Heart right ventricle (tissue), 16 donors: ENCODE data around the gene ZCCHC24. TPM values are rescaled to one million over a fixed set of nuclear protein-coding genes. Genes with fewer than 3 reads are reported as not detected.

ENCODE experiments used
- ATAC-seq, 8 donors: fragments of 200-7000 bp; cut with Tn5 transposase; one replicate each; pipeline ENCODE4 v1.9.1; 2020; ENCODE audit warnings: mild to moderate bottlenecking in 8 of 8, moderate library complexity in 8 of 8, moderate number of reproducible peaks in 1 of 8
- DNase-seq, 2 donors: peaks; one replicate each; pipeline ENCODE4 v3.0.0-alpha.2; 2020
- H3K27ac ChIP-seq, 10 donors: fragments of 200-600 bp; sonication (generic) in 2 of 10; one replicate each; pipeline versions ENCODE4 v1.5.0 to v1.8.0; 2020 to 2022; ENCODE audit warnings: mild to moderate bottlenecking in 3 of 10
- H3K27me3 ChIP-seq, 7 donors: fragments of 200-600 bp; one replicate each; pipeline ENCODE4 v1.8.0; 2021 to 2022; ENCODE audit warnings: mild to moderate bottlenecking in 2 of 7
- H3K36me3 ChIP-seq, 9 donors: fragments of 200-600 bp; sonication (generic) in 1 of 9; one replicate each; pipeline versions ENCODE4 v1.5.0 to v1.8.0; 2020 to 2022; ENCODE audit warnings: mild to moderate bottlenecking in 2 of 9
- H3K4me1 ChIP-seq, 9 donors: fragments of 200-600 bp; sonication (generic) in 1 of 9; one replicate each; pipeline versions ENCODE4 v1.5.0 to v1.8.0; 2020 to 2022; ENCODE audit warnings: mild to moderate bottlenecking in 4 of 9
- H3K4me3 ChIP-seq, 10 donors: fragments of 200-600 bp; sonication (generic) in 2 of 10; one replicate each; pipeline versions ENCODE4 v1.5.0 to v1.8.0; 2020 to 2022; ENCODE audit warnings: mild to moderate bottlenecking in 7 of 10, moderate library complexity in 2 of 10
- H3K9me3 ChIP-seq, 11 donors: fragments of 200-600 bp in 10 of 11; sonication (generic) in 2 of 11; one replicate each; pipeline versions ENCODE4 v1.5.0 to v1.8.0; 2013 to 2022; ENCODE audit warnings: mild to moderate bottlenecking in 2 of 11, control low read depth in 1 of 11, moderate library complexity in 1 of 11
- WGBS, 2 donors: extraction: QIAGEN DNeasy Blood & Tissue Kit; methylation state at CpG; one replicate each; pipeline ENCODE4 v1.1.7; 2013; ENCODE audit warnings: inconsistent platforms in 1 of 2; 5-methylcytosine and 5-hydroxymethylcytosine counted together
- intact Hi-C, 10 donors: fragments of 100-400 bp; cut with DNase I; formaldehyde crosslinking; loops; one replicate each; pipeline versions ENCODE4 v1.11.1 to v1.14.2; 2022
- polyA plus RNA-seq, 2 donors: library from polyadenylated mRNA; stranded (reverse); fragments of 200-250 nt; gene quantifications; one replicate each; pipeline ENCODE4 v1.2.3, GENCODE V29; 2013
- total RNA-seq, 10 donors: library from RNA; stranded (reverse); fragmentation: NEBNext Ultra II Directional in 3 of 10; extraction: Animal tissue kit (Norgen Biotek cat#: 25700) in 3 of 10; gene quantifications; one replicate each; pipeline versions ENCODE4 v1.2.1 to v1.2.4, GENCODE V29; 2021 to 2023
- TF ChIP-seq, protein P1 (sequence below), 9 donors: fragments of 200-600 bp; sonication (generic) in 2 of 9; IDR thresholded peaks; one replicate each; pipeline versions ENCODE4 v1.5.0 to v1.8.0; 2021 to 2022; ENCODE audit warnings: antibody characterized with exemption in 9 of 9, mild to moderate bottlenecking in 5 of 9, moderate library complexity in 1 of 9
- donor health status: Arrhythmogenic right ventricular cardiomyopathy.
- donor health status: ischemic (EF 13 %, LVEDD 7.1; RV severe dilation, severe dysfunction).
- donor health status: healthy with polysubstance abuse.
- donor health status: DM: no; HTN: yes; CAD: no.
- donor health status: DM: no; HTN: no; CAD: no.
- donor health status: ischemic (EF 25% LVEDD 6.9; RV normal size, moderate dysfunction).
- donor health status: ischemic (EF 25% LVEDD 5.7; RV mildly dilated, moderate dysfunction).
- donor health status: healthy.
- donor health status: DM: yes; HTN: yes; CAD: no.
- donor health status: Ischemic cardiomyopathy.
- donor health status: ischemic (EF 35%, LVEDD 5.7; RV mildly dilated, moderate dysfunction).
- donor health status: nonischemic (EF 11% LVEDD 7.7; RV severe dilation, severe dysfunction).
- donor health status: DM: yes; HTN: yes; CAD: no.
- donor health status: PGD.
- donor health status: ischemic (EF 29% LVEDD 5.4; RV normal size, mild dysfunction).
- donor health status: nonischemic (EF 23%, LVEDD 6.1; RV moderate dilation, normal function).

Gene ZCCHC24
- total and polyA plus RNA-seq, 12 donors: 19.3 to 59.0 (median 45.9) TPM

DNA sequence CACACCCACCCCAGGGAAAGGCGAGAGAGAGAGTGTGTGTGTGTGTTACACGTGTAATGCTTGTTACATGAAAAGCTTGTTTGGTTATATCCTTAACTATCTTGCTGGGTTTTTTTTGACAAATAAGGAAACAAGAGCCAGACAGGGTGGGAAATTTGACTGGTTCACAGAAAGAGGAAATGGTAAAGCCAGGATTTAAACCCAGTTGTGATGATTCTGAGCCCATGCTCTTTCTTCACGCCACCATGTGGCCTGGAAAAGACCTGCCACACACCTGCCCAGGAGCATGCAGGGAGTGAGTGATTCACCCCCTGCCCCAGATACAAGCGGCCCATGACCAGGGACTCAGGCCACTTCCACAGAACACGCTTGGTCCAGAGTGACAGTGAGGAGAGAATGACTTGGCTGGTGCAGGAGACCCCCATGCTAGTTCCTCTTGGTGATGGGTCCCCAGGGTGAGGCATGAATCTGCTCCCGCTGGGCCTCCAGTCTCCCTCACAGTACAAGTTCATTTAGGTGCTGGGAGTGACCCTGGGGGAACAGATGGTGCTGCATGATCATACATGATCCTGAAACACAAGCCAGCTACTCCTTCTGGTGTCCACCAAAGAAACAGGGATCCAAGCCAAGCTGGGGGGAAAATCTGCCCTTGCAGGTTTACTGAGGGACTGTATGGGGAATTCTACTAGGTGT, 45.9 kb upstream of the ZCCHC24 start:
- DNase-seq: no peak
- intact Hi-C loops: no loop called here
- H3K4me1 ChIP-seq: peaks cover 2 to 37% (median 11%) of the 10 kb centered on the region in 9 donors
- no peaks in the 10 kb centered on the region for H3K36me3 ChIP-seq
- ATAC-seq: no peak
- no peak overlapping the region for H3K4me3 ChIP-seq
- peak overlapping the region in 6 of 10 donors; percentile 6 to 65 (median 47) for H3K27ac ChIP-seq
- peaks cover 0 to 4% (median 0%) of the 10 kb centered on the region in 7 donors for H3K27me3 ChIP-seq
- WGBS, 2 donors: 83 to 93% methylated on average over 6 of the region's 6 CpGs
- no peaks in the 10 kb centered on the region for H3K9me3 ChIP-seq
- TF ChIP-seq, protein P1, sequence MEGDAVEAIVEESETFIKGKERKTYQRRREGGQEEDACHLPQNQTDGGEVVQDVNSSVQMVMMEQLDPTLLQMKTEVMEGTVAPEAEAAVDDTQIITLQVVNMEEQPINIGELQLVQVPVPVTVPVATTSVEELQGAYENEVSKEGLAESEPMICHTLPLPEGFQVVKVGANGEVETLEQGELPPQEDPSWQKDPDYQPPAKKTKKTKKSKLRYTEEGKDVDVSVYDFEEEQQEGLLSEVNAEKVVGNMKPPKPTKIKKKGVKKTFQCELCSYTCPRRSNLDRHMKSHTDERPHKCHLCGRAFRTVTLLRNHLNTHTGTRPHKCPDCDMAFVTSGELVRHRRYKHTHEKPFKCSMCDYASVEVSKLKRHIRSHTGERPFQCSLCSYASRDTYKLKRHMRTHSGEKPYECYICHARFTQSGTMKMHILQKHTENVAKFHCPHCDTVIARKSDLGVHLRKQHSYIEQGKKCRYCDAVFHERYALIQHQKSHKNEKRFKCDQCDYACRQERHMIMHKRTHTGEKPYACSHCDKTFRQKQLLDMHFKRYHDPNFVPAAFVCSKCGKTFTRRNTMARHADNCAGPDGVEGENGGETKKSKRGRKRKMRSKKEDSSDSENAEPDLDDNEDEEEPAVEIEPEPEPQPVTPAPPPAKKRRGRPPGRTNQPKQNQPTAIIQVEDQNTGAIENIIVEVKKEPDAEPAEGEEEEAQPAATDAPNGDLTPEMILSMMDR (IDR thresholded peaks at IDR 0.05): peak in 1 of 9 donors; percentile 15

DNA sequence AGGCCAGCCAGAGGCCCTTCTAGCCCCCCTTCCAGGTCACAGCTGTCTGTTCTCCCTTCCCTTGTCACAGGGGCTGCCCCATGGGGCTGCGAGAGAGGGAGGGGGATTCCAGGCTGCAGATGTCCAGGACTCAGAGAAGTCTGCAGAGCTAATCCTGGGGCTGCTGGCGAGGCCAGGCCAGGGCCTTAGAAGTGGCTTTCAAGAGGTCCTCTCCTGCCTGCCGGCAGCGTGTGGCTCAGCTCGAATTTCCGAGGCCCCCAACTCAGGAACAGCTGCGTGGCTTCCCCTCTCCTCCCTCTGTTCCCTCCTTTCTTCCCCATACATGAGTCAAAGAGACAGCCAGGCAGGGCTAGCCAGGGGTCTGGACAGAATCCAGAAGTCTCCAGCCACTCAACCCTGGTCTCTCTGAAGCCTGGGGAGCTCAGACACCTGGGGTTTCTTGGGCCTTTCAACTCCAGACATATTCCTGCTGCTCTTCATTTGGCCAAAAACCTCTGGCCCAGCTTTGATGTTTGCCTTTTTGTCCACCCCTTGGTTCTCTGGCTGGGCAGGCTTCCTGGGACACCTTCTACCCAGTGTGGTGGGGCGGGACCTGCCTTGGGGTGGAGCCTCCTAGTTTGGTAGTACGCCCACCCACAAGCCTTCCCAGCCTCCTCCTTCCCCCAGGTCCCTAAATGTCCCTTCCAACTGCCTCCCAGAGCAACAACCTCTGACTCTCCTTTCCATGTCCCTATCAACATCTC, 45.1 kb upstream of the ZCCHC24 start:
- peak; percentile 32 to 59 (median 46) for ATAC-seq
- TF ChIP-seq, protein P1 (IDR thresholded peaks at IDR 0.05): no peak
- Histone ChIP-seq H3K27ac (peak overlapping the region in 8 of 10 donors; percentile 9 to 65 (median 44)), H3K4me3 (no peak overlapping the region), H3K36me3 (no peaks in the 10 kb centered on the region), H3K9me3 (no peaks in the 10 kb centered on the region), H3K4me1 (peaks cover 2 to 37% (median 11%) of the 10 kb centered on the region in 9 donors), H3K27me3 (no peaks in the 10 kb centered on the region)
- WGBS, 2 donors: 64 to 70% methylated on average over 9 of the region's 9 CpGs
- peak; percentile 45 to 55 for DNase-seq
- intact Hi-C loops: no loop called here

DNA sequence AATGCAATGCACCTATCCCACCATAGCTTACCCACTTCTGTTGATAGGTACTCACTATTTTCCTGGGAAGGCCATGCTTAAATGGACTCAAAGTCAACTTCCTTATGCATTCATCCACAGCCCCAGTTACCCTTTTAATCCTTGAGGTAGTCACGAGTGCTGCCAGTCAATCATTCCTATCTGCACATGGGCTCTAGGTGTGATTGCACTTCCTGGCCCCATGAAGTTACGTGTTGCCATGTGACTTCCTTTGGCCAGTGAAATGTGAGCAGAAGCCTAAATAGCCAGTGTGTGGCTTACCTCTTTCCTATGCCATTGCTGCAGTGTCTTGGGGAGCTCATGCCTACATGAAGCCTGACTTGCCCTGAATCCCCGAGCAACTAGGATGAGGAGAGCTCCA, 43.4 kb upstream of the ZCCHC24 start:
- Histone ChIP-seq H3K4me1 (peaks cover 2 to 37% (median 11%) of the 10 kb centered on the region in 9 donors), H3K4me3 (no peak overlapping the region), H3K36me3 (no peaks in the 10 kb centered on the region), H3K9me3 (no peaks in the 10 kb centered on the region), H3K27me3 (no peaks in the 10 kb centered on the region), H3K27ac (peak overlapping the region in 5 of 10 donors; percentile 9 to 81 (median 15))
- TF ChIP-seq, protein P1 (IDR thresholded peaks at IDR 0.05): no peak
- intact Hi-C loops: loop anchor here in 7 of 10 donors (5.0 kb wide), 3 partner anchors 107 to 117 kb away; no protein-coding TSS in a partner anchor
- DNase-seq (no peak), ATAC-seq (no peak)
- 74 to 93% methylated on average over 3 of the region's 3 CpGs for WGBS, 2 donors

DNA sequence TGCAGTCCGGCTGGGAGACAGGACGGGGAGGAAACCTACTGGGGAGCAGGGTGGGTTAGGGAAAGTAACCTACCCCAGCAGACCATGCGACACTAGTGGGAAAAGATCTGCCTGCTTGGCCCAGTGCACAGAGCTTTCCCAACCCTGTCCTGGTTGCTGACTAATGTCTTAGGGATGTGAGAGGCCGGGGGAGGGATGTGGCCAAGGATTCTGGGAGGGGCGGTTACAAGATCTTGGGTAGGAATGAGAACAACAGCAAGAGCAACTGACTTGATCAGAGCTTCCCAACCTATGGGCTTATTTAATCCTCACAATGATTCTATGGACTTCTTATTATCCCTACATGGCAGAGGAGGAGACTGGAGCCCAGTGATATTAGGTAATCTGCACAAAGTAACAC, 42.9 kb upstream of the ZCCHC24 start:
- DNase-seq (peak; percentile 49 to 57), ATAC-seq (peak; percentile 48 to 78 (median 62))
- Histone ChIP-seq H3K4me1 (peaks cover 2 to 43% (median 11%) of the 10 kb centered on the region in 9 donors), H3K4me3 (no peak overlapping the region), H3K27ac (peak overlapping the region in 8 of 10 donors; percentile 14 to 81 (median 65)), H3K27me3 (no peaks in the 10 kb centered on the region), H3K36me3 (no peaks in the 10 kb centered on the region), H3K9me3 (no peaks in the 10 kb centered on the region)
- TF ChIP-seq, protein P1 (IDR thresholded peaks at IDR 0.05): no peak
- 66 to 71% methylated on average over 5 of the region's 5 CpGs for WGBS, 2 donors
- intact Hi-C loops: loop anchor here in 7 of 10 donors (5.0 kb wide), 3 partner anchors 106 to 116 kb away; no protein-coding TSS in a partner anchor
